MG63 (cell line): ENCODE data around the gene CFAP119. TPM values are rescaled to one million over a fixed set of nuclear protein-coding genes. Genes with fewer than 3 reads are reported as not detected.

ENCODE experiments used
- DNase-seq: peaks from one replicate; pipeline ENCODE4 v3.0.0-alpha.2; 2020
- H3K27me3 ChIP-seq: fragments of 250-450 bp; sonication (Bioruptor Pico); 2 replicates; pipeline ENCODE4 v1.5.1; 2020; ENCODE audit warnings: mild to moderate bottlenecking, moderate library complexity
- H3K36me3 ChIP-seq: fragments of 250-450 bp; sonication (Bioruptor Pico); 2 replicates; pipeline ENCODE4 v1.5.1; 2020; ENCODE audit warnings: mild to moderate bottlenecking, moderate library complexity
- H3K4me3 ChIP-seq: fragments of 250-450 bp; sonication (Bioruptor Pico); 2 replicates; pipeline ENCODE4 v1.5.1; 2020; ENCODE audit warnings: mild to moderate bottlenecking, moderate library complexity
- H3K9me3 ChIP-seq: fragments of 250-450 bp; sonication (Bioruptor Pico); 2 replicates; pipeline ENCODE4 v1.5.1; 2020; ENCODE audit warnings: mild to moderate bottlenecking, moderate library complexity
- total RNA-seq: library from RNA; depleted of rRNA; stranded (reverse); fragments of >200 nt; shearing (Covaris generic); gene quantifications from 2 replicates; pipeline ENCODE4 v1.2.3, GENCODE V29; 2014; ENCODE audit warnings: low replicate concordance

The CFAP119 gene
- total RNA-seq, 1 experiment from 2014 or later: 9.1 TPM

- Histone ChIP-seq H3K27me3 (no peaks in the 10 kb centered on the region), H3K36me3 (peaks cover 48% of the 10 kb centered on the region), H3K4me3 (peak overlapping the region; percentile 100), H3K9me3 (no peaks in the 10 kb centered on the region)
- DNase-seq: no peak
Measured at GRCh38 chr16:30785126-30786106, 23.6 kb upstream of the CFAP119 start.

GRCh38 chr16:30784215-30784614, 22.4 kb upstream of the CFAP119 start:
- H3K4me3 ChIP-seq: no peak overlapping the region
- no peak for DNase-seq
- no peaks in the 10 kb centered on the region for H3K9me3 ChIP-seq
- H3K27me3 ChIP-seq: no peaks in the 10 kb centered on the region
- peaks cover 55% of the 10 kb centered on the region for H3K36me3 ChIP-seq

GRCh38 chr16:30783280-30784109, 21.6 kb upstream of the CFAP119 start:
- no peaks in the 10 kb centered on the region for H3K27me3 ChIP-seq
- H3K36me3 ChIP-seq: peaks cover 59% of the 10 kb centered on the region
- no peak overlapping the region for H3K4me3 ChIP-seq
- no peaks in the 10 kb centered on the region for H3K9me3 ChIP-seq
- no peak for DNase-seq

DNA sequence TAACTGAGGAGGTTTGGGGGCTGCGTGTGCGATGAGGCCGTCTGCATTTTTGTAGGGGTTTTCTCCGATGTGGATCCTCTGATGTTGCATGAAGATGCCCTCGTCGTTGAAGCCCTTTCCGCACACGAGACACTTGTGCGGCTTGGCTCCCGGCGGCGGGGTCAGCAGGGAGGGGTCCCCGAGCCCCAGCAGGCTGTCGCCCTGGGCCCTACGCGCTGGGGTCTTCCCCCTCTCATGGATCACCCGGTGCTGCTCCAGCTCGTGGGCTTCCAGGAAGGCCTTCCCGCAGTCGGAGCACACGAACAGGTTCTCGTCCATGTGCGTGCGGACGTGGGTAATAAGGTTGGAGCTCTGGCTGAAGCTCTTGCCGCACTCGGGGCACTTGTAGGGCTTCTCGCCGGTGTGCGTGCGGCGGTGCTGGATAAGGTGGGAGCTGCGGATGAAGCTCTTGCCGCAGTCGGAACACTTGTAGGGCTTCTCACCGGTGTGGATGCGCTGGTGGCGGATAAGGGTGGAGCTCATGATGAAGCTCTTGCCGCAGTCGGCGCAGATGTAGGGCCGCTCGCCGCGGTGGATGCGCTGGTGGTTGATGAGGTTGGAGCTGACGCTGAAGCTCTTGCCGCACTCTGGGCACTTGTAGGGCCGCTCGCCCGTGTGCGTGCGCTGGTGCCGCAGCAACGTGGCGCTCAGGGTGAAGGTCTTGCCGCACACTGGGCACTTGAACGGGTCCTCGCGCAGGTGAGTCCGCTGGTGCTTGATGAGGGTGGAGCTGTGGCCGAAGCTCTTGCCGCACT, 20.8 kb upstream of the CFAP119 start:
- Histone ChIP-seq H3K4me3 (no peak overlapping the region), H3K27me3 (no peaks in the 10 kb centered on the region), H3K36me3 (peaks cover 60% of the 10 kb centered on the region), H3K9me3 (no peaks in the 10 kb centered on the region)
- DNase-seq: no peak

DNA sequence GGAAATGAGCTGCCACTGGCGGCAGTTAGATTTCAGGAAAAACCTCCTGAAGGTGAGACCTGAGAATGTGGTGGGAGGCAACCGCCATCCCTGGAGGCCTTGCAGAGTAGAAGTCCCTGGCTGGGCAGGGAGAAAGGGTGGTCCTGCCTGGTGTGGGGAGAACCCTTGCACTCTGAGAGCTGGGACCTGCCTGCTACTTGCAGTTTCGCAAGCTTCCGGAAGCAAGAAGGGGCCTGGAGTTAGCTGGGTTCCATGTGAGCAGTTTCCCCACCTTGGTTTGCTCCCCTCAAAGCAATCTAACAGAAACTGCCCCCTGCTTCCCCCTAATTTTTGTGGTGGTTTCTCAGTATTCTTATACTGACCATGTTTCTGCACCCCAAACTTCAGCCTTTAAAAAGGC, 18.7 kb upstream of the CFAP119 start:
- Histone ChIP-seq H3K36me3 (peaks cover 56% of the 10 kb centered on the region), H3K9me3 (no peaks in the 10 kb centered on the region), H3K4me3 (no peak overlapping the region), H3K27me3 (no peaks in the 10 kb centered on the region)
- DNase-seq: no peak

DNA sequence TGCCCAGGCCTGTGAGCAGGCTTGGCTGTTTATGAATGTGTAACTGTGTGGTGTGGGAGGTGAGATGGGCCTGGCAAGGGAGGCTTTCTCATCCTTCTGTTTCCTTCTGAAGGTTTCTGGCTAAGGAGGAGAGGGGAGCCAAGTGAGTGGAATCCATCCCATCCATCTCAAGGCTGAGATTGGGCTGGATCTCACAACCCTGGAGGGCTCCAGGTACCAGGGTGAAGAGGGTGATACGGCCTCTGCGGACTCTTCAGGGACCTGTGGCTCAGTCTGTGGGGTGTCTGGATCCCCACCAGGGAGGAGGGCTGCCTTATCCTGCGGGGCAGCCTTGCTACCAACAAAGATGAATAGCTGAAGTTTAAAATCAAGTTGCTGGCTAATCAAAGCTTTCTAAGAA, 18.2 kb upstream of the CFAP119 start:
- DNase-seq: no peak
- Histone ChIP-seq H3K4me3 (no peak overlapping the region), H3K9me3 (no peaks in the 10 kb centered on the region), H3K36me3 (peaks cover 53% of the 10 kb centered on the region), H3K27me3 (no peaks in the 10 kb centered on the region)

DNA sequence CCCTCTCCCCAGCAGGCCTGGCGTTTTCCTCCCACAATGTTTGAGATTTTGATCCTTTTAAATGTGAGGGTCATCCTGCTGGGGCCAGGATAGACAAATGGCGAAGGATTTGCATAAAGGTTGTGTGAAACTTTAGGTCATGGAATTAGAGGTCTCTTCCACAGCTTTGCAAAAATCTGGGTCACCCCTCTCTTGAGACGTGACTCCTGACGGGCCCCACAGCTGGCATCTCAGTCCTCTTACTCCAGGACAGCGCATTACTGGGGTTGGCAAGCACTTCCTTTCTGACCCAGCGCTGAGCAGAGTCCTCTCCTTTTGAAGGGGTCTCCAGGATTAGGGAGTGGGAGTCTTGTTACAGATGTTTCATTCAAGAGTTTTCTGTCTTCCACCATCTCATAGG, 17.7 kb upstream of the CFAP119 start:
- Histone ChIP-seq H3K36me3 (peaks cover 56% of the 10 kb centered on the region), H3K9me3 (no peaks in the 10 kb centered on the region), H3K27me3 (no peaks in the 10 kb centered on the region), H3K4me3 (no peak overlapping the region)
- no peak for DNase-seq

- Histone ChIP-seq H3K4me3 (no peak overlapping the region), H3K36me3 (peaks cover 60% of the 10 kb centered on the region), H3K9me3 (no peaks in the 10 kb centered on the region), H3K27me3 (no peaks in the 10 kb centered on the region)
- no peak for DNase-seq
Measured at GRCh38 chr16:30778549-30779244, 16.8 kb upstream of the CFAP119 start.

DNA sequence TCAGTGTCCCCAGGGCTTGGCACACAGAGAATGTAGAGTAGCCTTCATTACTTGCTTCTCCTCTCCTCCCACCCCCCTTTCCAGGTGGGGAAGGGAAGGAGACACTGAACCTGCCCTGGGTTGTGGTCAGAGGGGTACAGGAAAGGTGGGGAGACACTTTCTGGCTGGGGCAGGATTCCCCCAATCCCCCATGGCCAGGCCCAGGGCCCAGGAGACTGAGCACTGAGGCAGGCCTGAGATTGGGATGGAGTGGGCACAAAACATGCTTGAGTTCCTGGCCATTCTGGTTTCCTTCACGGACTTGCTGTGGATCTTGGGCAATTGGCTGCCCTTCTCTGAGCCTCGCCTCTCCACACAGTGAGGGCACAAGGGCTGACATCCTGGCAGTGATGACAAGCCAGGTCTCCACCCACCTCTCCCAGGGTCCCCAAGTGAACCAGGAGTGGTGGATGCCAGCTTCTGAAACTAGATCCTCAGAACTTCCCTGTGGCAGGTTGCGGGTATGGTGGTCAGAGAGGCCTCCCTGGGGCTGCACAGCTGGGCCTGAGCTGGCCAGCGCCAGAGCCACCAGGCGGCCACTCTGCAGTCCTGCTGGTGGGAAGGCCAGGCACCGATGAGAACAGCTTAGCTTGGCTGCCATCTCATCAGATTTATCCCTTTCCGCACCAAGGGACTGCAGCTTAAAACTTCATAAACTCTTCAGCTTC, 15.9 kb upstream of the CFAP119 start:
- no peak for DNase-seq
- Histone ChIP-seq H3K36me3 (peaks cover 56% of the 10 kb centered on the region), H3K4me3 (no peak overlapping the region), H3K27me3 (no peaks in the 10 kb centered on the region), H3K9me3 (no peaks in the 10 kb centered on the region)

- Histone ChIP-seq H3K4me3 (peak overlapping the region; percentile 85), H3K36me3 (peaks cover 54% of the 10 kb centered on the region), H3K27me3 (no peaks in the 10 kb centered on the region), H3K9me3 (no peaks in the 10 kb centered on the region)
- DNase-seq: peak; percentile 92
Measured at GRCh38 chr16:30775392-30776188, 13.7 kb upstream of the CFAP119 start.

DNA sequence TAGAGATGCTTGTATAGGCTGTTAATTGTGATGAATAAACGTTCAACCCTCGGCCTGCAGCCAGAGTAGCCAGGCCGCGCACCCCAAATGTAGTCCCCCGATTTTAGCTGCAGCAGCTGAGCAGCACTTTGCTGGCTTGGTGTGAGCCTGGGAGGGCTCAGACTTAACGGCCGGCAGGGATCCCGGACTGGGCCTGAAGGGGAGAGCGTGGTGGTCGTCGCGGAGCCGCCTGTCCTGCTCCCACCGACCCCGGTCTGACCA, 13.2 kb upstream of the CFAP119 start:
- peak overlapping the region; percentile 85 for H3K4me3 ChIP-seq
- no peaks in the 10 kb centered on the region for H3K9me3 ChIP-seq
- peaks cover 59% of the 10 kb centered on the region for H3K36me3 ChIP-seq
- no peaks in the 10 kb centered on the region for H3K27me3 ChIP-seq
- no peak for DNase-seq

GRCh38 chr16:30774367-30775130, 12.7 kb upstream of the CFAP119 start:
- Histone ChIP-seq H3K4me3 (peak overlapping the region; percentile 85), H3K9me3 (no peaks in the 10 kb centered on the region), H3K27me3 (no peaks in the 10 kb centered on the region), H3K36me3 (peaks cover 59% of the 10 kb centered on the region)
- DNase-seq: no peak

GRCh38 chr16:30773826-30774225, 12.0 kb upstream of the CFAP119 start:
- Histone ChIP-seq H3K9me3 (no peaks in the 10 kb centered on the region), H3K36me3 (peaks cover 61% of the 10 kb centered on the region), H3K4me3 (no peak overlapping the region), H3K27me3 (no peaks in the 10 kb centered on the region)
- no peak for DNase-seq

DNA sequence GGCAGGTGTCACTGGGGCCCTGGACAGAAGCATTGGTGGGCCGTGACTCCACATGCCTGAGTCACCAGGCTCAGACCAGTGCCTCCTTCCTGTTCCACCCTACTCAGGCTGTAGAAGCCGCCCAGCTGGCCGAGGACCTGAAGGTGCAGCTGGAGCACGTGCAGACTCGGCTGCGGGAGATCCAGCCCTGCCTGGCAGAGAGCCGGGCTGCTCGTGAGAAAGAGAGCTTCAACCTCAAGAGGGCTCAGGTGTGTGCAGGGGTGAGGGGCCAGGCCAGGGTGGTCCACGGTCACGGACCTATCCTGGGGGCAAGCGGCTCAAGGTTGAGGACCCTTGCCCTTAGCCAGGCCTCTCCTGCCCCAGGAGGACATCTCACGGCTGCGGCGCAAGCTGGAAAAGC, 9.9 kb upstream of the CFAP119 start:
- no peak overlapping the region for H3K4me3 ChIP-seq
- H3K9me3 ChIP-seq: no peaks in the 10 kb centered on the region
- DNase-seq: no peak
- peaks cover 74% of the 10 kb centered on the region for H3K36me3 ChIP-seq
- no peaks in the 10 kb centered on the region for H3K27me3 ChIP-seq
